Endothelial cell (in vitro differentiated cells): ENCODE measurements around the gene ATP9A. TPM values are rescaled to one million over a fixed set of nuclear protein-coding genes. Genes with fewer than 3 reads are reported as not detected.
A peak's percentile ranks its signal among the peaks of the same experiment; 100 is the strongest.

Source experiments
- DNase-seq: peaks from one replicate; pipeline ENCODE4 v3.0.0; 2021; ENCODE audit warnings: low spot score
- H3K27ac Mint-ChIP-seq: one replicate; pipeline ENCODE4 v1.8.0; 2021; ENCODE audit warnings: mixed read lengths, inconsistent platforms; ENCODE audit not compliant: unreplicated experiment
- H3K27me3 Mint-ChIP-seq: one replicate; pipeline ENCODE4 v1.8.0; 2021; ENCODE audit warnings: mild to moderate bottlenecking, moderate library complexity, mixed read lengths, inconsistent platforms; ENCODE audit not compliant: unreplicated experiment
- H3K36me3 Mint-ChIP-seq: one replicate; pipeline ENCODE4 v1.8.0; 2021; ENCODE audit warnings: mild to moderate bottlenecking, low read depth, mixed read lengths, inconsistent platforms; ENCODE audit not compliant: unreplicated experiment
- H3K4me1 Mint-ChIP-seq: one replicate; pipeline ENCODE4 v1.8.0; 2021; ENCODE audit warnings: mild to moderate bottlenecking, mixed read lengths, inconsistent platforms; ENCODE audit not compliant: unreplicated experiment
- H3K4me3 Mint-ChIP-seq: one replicate; pipeline ENCODE4 v1.8.0; 2021; ENCODE audit warnings: mild to moderate bottlenecking, mixed read lengths, inconsistent platforms; ENCODE audit not compliant: unreplicated experiment
- H3K9me3 Mint-ChIP-seq: one replicate; pipeline ENCODE4 v1.8.0; 2021; ENCODE audit warnings: mixed read lengths, inconsistent platforms; ENCODE audit not compliant: unreplicated experiment
- total RNA-seq: library from RNA; stranded (reverse); fragmentation: NEBNext Ultra II Directional; extraction: Animal tissue kit (Norgen Biotek cat#: 25700); gene quantifications from one replicate; pipeline ENCODE4 v1.2.1, GENCODE V29; 2021; ENCODE audit not compliant: unreplicated experiment
- TF ChIP-seq, protein P1 (sequence below): fragments of 200-600 bp; sonication (generic); IDR thresholded peaks from one replicate; pipeline ENCODE4 v1.5.0; 2021; ENCODE audit warnings: antibody characterized with exemption; ENCODE audit not compliant: unreplicated experiment

ATP9A gene
- total RNA-seq, 1 donor from 2014 or later, result 30.6 TPM

DNA sequence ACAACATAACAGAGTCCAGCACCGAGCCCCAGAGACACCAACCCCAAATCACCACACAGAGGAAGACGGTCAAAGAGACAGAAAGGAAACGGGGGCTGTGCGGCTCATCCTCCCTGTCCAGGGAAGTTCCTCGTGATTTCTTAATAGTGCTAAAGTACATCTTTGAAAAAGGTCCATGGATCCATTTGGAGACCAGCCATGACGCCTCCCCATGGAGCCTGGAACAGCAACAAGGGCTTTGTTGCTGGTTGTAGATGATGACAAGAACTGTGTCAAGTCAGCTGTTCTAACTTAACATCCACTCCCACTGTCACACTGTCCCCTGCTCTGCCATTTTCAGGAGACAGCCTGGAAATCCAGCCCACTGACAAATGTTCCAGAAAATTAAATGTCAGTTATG is 99.7 kb downstream of the ATP9A start:
- Mint-ChIP-seq H3K9me3 (no peaks in the 10 kb centered on the region), H3K27ac (no peak overlapping the region), H3K27me3 (no peaks in the 10 kb centered on the region), H3K4me1 (no peaks in the 10 kb centered on the region), H3K36me3 (peaks cover 17% of the 10 kb centered on the region), H3K4me3 (no peak overlapping the region)
- no peak for DNase-seq
- TF ChIP-seq, protein P1, sequence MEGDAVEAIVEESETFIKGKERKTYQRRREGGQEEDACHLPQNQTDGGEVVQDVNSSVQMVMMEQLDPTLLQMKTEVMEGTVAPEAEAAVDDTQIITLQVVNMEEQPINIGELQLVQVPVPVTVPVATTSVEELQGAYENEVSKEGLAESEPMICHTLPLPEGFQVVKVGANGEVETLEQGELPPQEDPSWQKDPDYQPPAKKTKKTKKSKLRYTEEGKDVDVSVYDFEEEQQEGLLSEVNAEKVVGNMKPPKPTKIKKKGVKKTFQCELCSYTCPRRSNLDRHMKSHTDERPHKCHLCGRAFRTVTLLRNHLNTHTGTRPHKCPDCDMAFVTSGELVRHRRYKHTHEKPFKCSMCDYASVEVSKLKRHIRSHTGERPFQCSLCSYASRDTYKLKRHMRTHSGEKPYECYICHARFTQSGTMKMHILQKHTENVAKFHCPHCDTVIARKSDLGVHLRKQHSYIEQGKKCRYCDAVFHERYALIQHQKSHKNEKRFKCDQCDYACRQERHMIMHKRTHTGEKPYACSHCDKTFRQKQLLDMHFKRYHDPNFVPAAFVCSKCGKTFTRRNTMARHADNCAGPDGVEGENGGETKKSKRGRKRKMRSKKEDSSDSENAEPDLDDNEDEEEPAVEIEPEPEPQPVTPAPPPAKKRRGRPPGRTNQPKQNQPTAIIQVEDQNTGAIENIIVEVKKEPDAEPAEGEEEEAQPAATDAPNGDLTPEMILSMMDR, result no peak

DNA sequence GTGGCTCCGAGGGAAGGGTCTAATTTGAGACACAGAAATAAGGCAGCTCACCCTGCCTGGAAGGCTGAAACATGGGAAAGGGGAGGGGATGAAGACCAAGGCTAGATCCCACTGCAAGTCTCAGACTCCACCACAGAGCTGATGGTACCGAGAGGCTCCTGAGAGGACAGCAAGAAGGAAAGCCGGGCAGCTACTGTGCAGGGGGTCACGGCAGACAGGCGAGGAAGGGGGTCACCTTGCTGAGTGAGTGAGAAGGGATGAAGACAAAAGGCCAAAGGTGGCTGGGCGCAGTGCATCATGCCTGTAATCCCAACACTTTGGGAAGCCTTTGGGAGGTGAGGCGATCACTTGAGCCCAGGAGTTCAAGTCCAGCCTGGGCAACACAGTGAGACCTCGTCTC is 100.7 kb downstream of the ATP9A start:
- H3K36me3 Mint-ChIP-seq, result peaks cover 17% of the 10 kb centered on the region
- peak overlapping the region; percentile 35 for H3K4me3 Mint-ChIP-seq
- no peak for DNase-seq
- TF ChIP-seq, protein P1, result no peak
- H3K4me1 Mint-ChIP-seq, result no peaks in the 10 kb centered on the region
- H3K9me3 Mint-ChIP-seq, result no peaks in the 10 kb centered on the region
- H3K27me3 Mint-ChIP-seq, result no peaks in the 10 kb centered on the region
- H3K27ac Mint-ChIP-seq, result no peak overlapping the region

GRCh38 chr20:51667002-51667408 is 101.2 kb downstream of the ATP9A start:
- DNase-seq, result no peak
- Mint-ChIP-seq H3K27me3 (no peaks in the 10 kb centered on the region), H3K4me3 (peak overlapping the region; percentile 35), H3K27ac (no peak overlapping the region), H3K9me3 (no peaks in the 10 kb centered on the region), H3K36me3 (peaks cover 17% of the 10 kb centered on the region), H3K4me1 (no peaks in the 10 kb centered on the region)
- TF ChIP-seq, protein P1, result no peak

GRCh38 chr20:51666126-51666525 is 102.1 kb downstream of the ATP9A start:
- DNase-seq, result no peak
- H3K9me3 Mint-ChIP-seq, result no peaks in the 10 kb centered on the region
- H3K4me1 Mint-ChIP-seq, result no peaks in the 10 kb centered on the region
- peaks cover 13% of the 10 kb centered on the region for H3K36me3 Mint-ChIP-seq
- no peak overlapping the region for H3K4me3 Mint-ChIP-seq
- no peak overlapping the region for H3K27ac Mint-ChIP-seq
- TF ChIP-seq, protein P1, result no peak
- H3K27me3 Mint-ChIP-seq, result no peaks in the 10 kb centered on the region

DNA sequence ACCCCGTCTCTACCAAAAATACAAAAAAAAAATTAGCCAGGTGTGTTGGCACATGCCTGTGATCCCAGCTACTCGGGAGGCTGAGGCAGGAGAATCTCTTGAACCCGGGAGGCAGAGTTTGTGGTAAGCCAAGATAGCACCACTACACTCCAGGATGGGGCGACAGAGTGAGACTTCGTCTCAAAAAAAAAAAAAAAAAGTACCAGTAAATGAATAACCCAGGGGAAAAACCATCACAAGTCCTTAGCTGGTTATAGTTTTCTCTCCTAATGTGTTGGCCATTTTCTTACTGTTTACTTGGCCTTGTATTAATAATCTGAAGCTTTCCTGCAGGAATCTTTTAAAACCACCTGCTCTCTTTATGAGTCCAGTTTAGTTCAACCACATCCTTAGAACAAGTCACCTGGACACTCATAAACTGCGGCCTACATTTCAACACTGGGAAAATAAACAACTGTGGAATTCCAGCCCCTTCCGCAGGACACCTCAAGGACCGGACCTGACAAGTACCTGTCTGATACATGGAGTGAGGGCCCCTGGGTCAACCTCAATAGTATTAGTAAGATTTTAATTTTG is 102.6 kb downstream of the ATP9A start:
- no peaks in the 10 kb centered on the region for H3K9me3 Mint-ChIP-seq
- no peak overlapping the region for H3K27ac Mint-ChIP-seq
- no peaks in the 10 kb centered on the region for H3K4me1 Mint-ChIP-seq
- no peak overlapping the region for H3K4me3 Mint-ChIP-seq
- H3K36me3 Mint-ChIP-seq, result peaks cover 8% of the 10 kb centered on the region
- TF ChIP-seq, protein P1, result no peak
- no peaks in the 10 kb centered on the region for H3K27me3 Mint-ChIP-seq
- DNase-seq, result no peak
